K562 (cell line): ENCODE measurements around the gene PRRG4. TPM values are rescaled to one million over a fixed set of nuclear protein-coding genes. Genes with fewer than 3 reads are reported as not detected.

Experiments
- polyA plus RNA-seq, 8 experiments: library from polyadenylated mRNA; depleted of rRNA in 4 of 8; stranded (reverse) in 5 of 8; unstranded in 3 of 8; fragments of >200 nt; fragmentation: Nextera tagmentation in 2 of 8; fragmentation: Illumina TruSeq in 1 of 8; extraction: Ambion mirVana in 2 of 8; extraction: Trizol in 1 of 8; gene quantifications; 2 replicates each; pipeline versions ENCODE4 v1.2.1 to v1.2.3, GENCODE V29; 2011 to 2014; ENCODE audit warnings: inconsistent platforms in 1 of 8, missing spikeins in 1 of 8
- total RNA-seq, 7 experiments: library from RNA; depleted of rRNA in 6 of 7; stranded (reverse); fragments of >200 nt in 6 of 7; fragmentation: Illumina TruSeq in 2 of 7; extraction: Trizol in 2 of 7; gene quantifications; 2 replicates each; pipeline versions ENCODE4 v1.2.1 to v1.2.3, GENCODE V29; 2011 to 2021; ENCODE audit warnings: low replicate concordance in 1 of 7

PRRG4 gene
- total and polyA plus RNA-seq, 9 of the 15 experiments (the other 6 are each of a cell fraction or from before 2014, with no cell fraction given): not detected

Other genes with a start within 250 kb of the PRRG4 start
- 685 and 767 TPM in 2 replicates for gene EIF3M, start 246.1 kb upstream of the PRRG4 start, total RNA-seq (2014; rRNA removed)
- 1,008 and 1,115 TPM in 2 replicates for gene EIF3M, start 246.1 kb upstream of the PRRG4 start, total RNA-seq (2014; rRNA removed; fragmentation: Illumina TruSeq; extraction: Trizol)
- gene EIF3M, start 246.1 kb upstream of the PRRG4 start, total RNA-seq (2015; rRNA removed; fragmentation: Illumina TruSeq; extraction: Trizol): 816 and 886 TPM in 2 replicates
- gene EIF3M, start 246.1 kb upstream of the PRRG4 start, total RNA-seq (2021): 602 and 621 TPM in 2 replicates
- gene EIF3M, start 246.1 kb upstream of the PRRG4 start, polyA plus RNA-seq (2011; rRNA removed): 784 and 1,058 TPM in 2 replicates
- gene EIF3M, start 246.1 kb upstream of the PRRG4 start, polyA plus RNA-seq (2014; fragmentation: Illumina TruSeq; extraction: Trizol): 1,041 and 1,279 TPM in 2 replicates
- 1,000 to 10,000 TPM; 1,793 to 2,015 TPM for gene EIF3M, start 246.1 kb upstream of the PRRG4 start, polyA plus RNA-seq (2014; fragmentation: Nextera tagmentation; extraction: Ambion mirVana)
- 920 and 1,225 TPM in 2 replicates for gene EIF3M, start 246.1 kb upstream of the PRRG4 start, polyA plus RNA-seq (2014; rRNA removed)
- gene CCDC73, start 35.3 kb upstream of the PRRG4 start, total RNA-seq (2014; rRNA removed): not detected in 2 replicates
- not detected in 2 replicates for gene CCDC73, start 35.3 kb upstream of the PRRG4 start, total RNA-seq (2014; rRNA removed; fragmentation: Illumina TruSeq; extraction: Trizol)
- gene CCDC73, start 35.3 kb upstream of the PRRG4 start, total RNA-seq (2015; rRNA removed; fragmentation: Illumina TruSeq; extraction: Trizol): not detected in 2 replicates
- gene CCDC73, start 35.3 kb upstream of the PRRG4 start, total RNA-seq (2021): not detected in 2 replicates
- gene CCDC73, start 35.3 kb upstream of the PRRG4 start, polyA plus RNA-seq (2011; rRNA removed): not detected in 2 replicates
- not detected in 2 replicates for gene CCDC73, start 35.3 kb upstream of the PRRG4 start, polyA plus RNA-seq (2014; fragmentation: Illumina TruSeq; extraction: Trizol)
- gene CCDC73, start 35.3 kb upstream of the PRRG4 start, polyA plus RNA-seq (2014; fragmentation: Nextera tagmentation; extraction: Ambion mirVana): under 1 TPM; 0.20 to 0.21 TPM
- gene CCDC73, start 35.3 kb upstream of the PRRG4 start, polyA plus RNA-seq (2014; rRNA removed): not detected in 2 replicates
- gene QSER1, start 62.9 kb downstream of the PRRG4 start, total RNA-seq (2014; rRNA removed): 15.9 and 20.5 TPM in 2 replicates
- 22.3 and 24.1 TPM in 2 replicates for gene QSER1, start 62.9 kb downstream of the PRRG4 start, total RNA-seq (2014; rRNA removed; fragmentation: Illumina TruSeq; extraction: Trizol)
- gene QSER1, start 62.9 kb downstream of the PRRG4 start, total RNA-seq (2015; rRNA removed; fragmentation: Illumina TruSeq; extraction: Trizol): 25.1 and 27.3 TPM in 2 replicates
- 32.2 and 33.6 TPM in 2 replicates for gene QSER1, start 62.9 kb downstream of the PRRG4 start, total RNA-seq (2021)
- gene QSER1, start 62.9 kb downstream of the PRRG4 start, polyA plus RNA-seq (2011; rRNA removed): 17.2 and 24.9 TPM in 2 replicates
- 24.6 and 30.0 TPM in 2 replicates for gene QSER1, start 62.9 kb downstream of the PRRG4 start, polyA plus RNA-seq (2014; fragmentation: Illumina TruSeq; extraction: Trizol)
- 1 to 10 TPM; 5.8 to 7.2 TPM for gene QSER1, start 62.9 kb downstream of the PRRG4 start, polyA plus RNA-seq (2014; fragmentation: Nextera tagmentation; extraction: Ambion mirVana)
- 13.2 and 15.1 TPM in 2 replicates for gene QSER1, start 62.9 kb downstream of the PRRG4 start, polyA plus RNA-seq (2014; rRNA removed)
- gene DEPDC7, start 186.0 kb downstream of the PRRG4 start, total RNA-seq (2014; rRNA removed): 8.4 and 10.3 TPM in 2 replicates
- 13.8 and 13.9 TPM in 2 replicates for gene DEPDC7, start 186.0 kb downstream of the PRRG4 start, total RNA-seq (2014; rRNA removed; fragmentation: Illumina TruSeq; extraction: Trizol)
- 13.8 and 15.5 TPM in 2 replicates for gene DEPDC7, start 186.0 kb downstream of the PRRG4 start, total RNA-seq (2015; rRNA removed; fragmentation: Illumina TruSeq; extraction: Trizol)
- gene DEPDC7, start 186.0 kb downstream of the PRRG4 start, total RNA-seq (2021): 9.4 and 9.5 TPM in 2 replicates
- gene DEPDC7, start 186.0 kb downstream of the PRRG4 start, polyA plus RNA-seq (2011; rRNA removed): 14.5 and 19.9 TPM in 2 replicates
- gene DEPDC7, start 186.0 kb downstream of the PRRG4 start, polyA plus RNA-seq (2014; fragmentation: Illumina TruSeq; extraction: Trizol): 12.7 and 15.7 TPM in 2 replicates
- 1 to 10 TPM; 5.4 to 8.1 TPM for gene DEPDC7, start 186.0 kb downstream of the PRRG4 start, polyA plus RNA-seq (2014; fragmentation: Nextera tagmentation; extraction: Ambion mirVana)
- gene DEPDC7, start 186.0 kb downstream of the PRRG4 start, polyA plus RNA-seq (2014; rRNA removed): 12.0 and 13.8 TPM in 2 replicates
- 5.8 and 15.3 TPM in 2 replicates for gene TCP11L1, start 209.6 kb downstream of the PRRG4 start, total RNA-seq (2014; rRNA removed)
- 6.2 and 6.4 TPM in 2 replicates for gene TCP11L1, start 209.6 kb downstream of the PRRG4 start, total RNA-seq (2014; rRNA removed; fragmentation: Illumina TruSeq; extraction: Trizol)
- gene TCP11L1, start 209.6 kb downstream of the PRRG4 start, total RNA-seq (2015; rRNA removed; fragmentation: Illumina TruSeq; extraction: Trizol): 4.5 and 4.7 TPM in 2 replicates
- gene TCP11L1, start 209.6 kb downstream of the PRRG4 start, total RNA-seq (2021): 8.1 and 8.9 TPM in 2 replicates
- gene TCP11L1, start 209.6 kb downstream of the PRRG4 start, polyA plus RNA-seq (2011; rRNA removed): 5.8 and 6.1 TPM in 2 replicates
- 4.5 and 5.4 TPM in 2 replicates for gene TCP11L1, start 209.6 kb downstream of the PRRG4 start, polyA plus RNA-seq (2014; fragmentation: Illumina TruSeq; extraction: Trizol)
- 1 to 10 TPM; 1.6 TPM for gene TCP11L1, start 209.6 kb downstream of the PRRG4 start, polyA plus RNA-seq (2014; fragmentation: Nextera tagmentation; extraction: Ambion mirVana)
- 4.1 and 4.3 TPM in 2 replicates for gene TCP11L1, start 209.6 kb downstream of the PRRG4 start, polyA plus RNA-seq (2014; rRNA removed)